ENCODE data around the gene TMEM225B. TPM values are rescaled to one million over a fixed set of nuclear protein-coding genes. Genes with fewer than 3 reads are reported as not detected.

The TMEM225B gene
- 1.5 and 1.6 TPM in 2 replicates for total RNA-seq

GRCh38 chr7:99597762-99598501, at the start of gene TMEM225B:
TMEM225B (plus strand) TSS chr7:99598267; CDS start chr7:99604389, 6,122 bp downstream.

GRCh38 chr7:99551767-99552463, 46.2 kb upstream of the TMEM225B start, which contains the start of gene FAM200A:
FAM200A (minus strand) TSS chr7:99552114; CDS start chr7:99548407, 3,707 bp downstream.

GRCh38 chr7:99558306-99559174, 39.5 kb upstream of the TMEM225B start, which contains the start of gene ZNF655:
ZNF655 (plus strand) TSS chr7:99558642; CDS start chr7:99560560, 1,918 bp downstream.

GRCh38 chr7:99616359-99617191, 18.5 kb downstream of the TMEM225B start, which contains the start of gene ZSCAN25:
ZSCAN25 (plus strand) TSS chr7:99616946; CDS start chr7:99619607, 2,661 bp downstream.

Other genes starting within 250 kb of the TMEM225B start
- gene ARPC1B, start 223.5 kb upstream of the TMEM225B start, total RNA-seq = 201 and 336 TPM in 2 replicates
- 35.5 and 47.0 TPM in 2 replicates for gene PDAP1, start 189.7 kb upstream of the TMEM225B start, total RNA-seq
- 47.7 and 72.7 TPM in 2 replicates for gene BUD31, start 189.3 kb upstream of the TMEM225B start, total RNA-seq
- 6.7 and 7.0 TPM in 2 replicates for gene PTCD1, start 159.5 kb upstream of the TMEM225B start, total RNA-seq
- gene CPSF4, start 159.3 kb upstream of the TMEM225B start, total RNA-seq = 32.3 and 32.7 TPM in 2 replicates
- 200 and 378 TPM in 2 replicates for gene ATP5MF, start 132.1 kb upstream of the TMEM225B start, total RNA-seq
- gene ZNF789, start 125.4 kb upstream of the TMEM225B start, total RNA-seq = 5.3 and 6.5 TPM in 2 replicates
- gene ZNF394, start 98.0 kb upstream of the TMEM225B start, total RNA-seq = 33.9 and 48.3 TPM in 2 replicates
- 14.2 and 14.6 TPM in 2 replicates for gene ZKSCAN5, start 93.6 kb upstream of the TMEM225B start, total RNA-seq
- gene FAM200A, start 46.2 kb upstream of the TMEM225B start, total RNA-seq = 4.2 and 5.5 TPM in 2 replicates
- 77.0 and 99.6 TPM in 2 replicates for gene ZNF655, start 39.6 kb upstream of the TMEM225B start, total RNA-seq
- 14.0 and 22.6 TPM in 2 replicates for gene ZSCAN25, start 18.7 kb downstream of the TMEM225B start, total RNA-seq
- 0.32 TPM in 1 of 2 replicates, not detected in the other for gene CYP3A5, start 81.7 kb downstream of the TMEM225B start, total RNA-seq
- not detected in 2 replicates for gene CYP3A7, start 136.9 kb downstream of the TMEM225B start, total RNA-seq
- gene CYP3A4, start 185.9 kb downstream of the TMEM225B start, total RNA-seq = not detected in 2 replicates
- gene CYP3A43, start 229.7 kb downstream of the TMEM225B start, total RNA-seq = not detected in 2 replicates

Measured in hair follicle dermal papilla cell (primary cell).